Epithelial cell of esophagus (primary cell): ENCODE measurements around the gene ULK4.
A peak's percentile ranks its signal among the peaks of the same experiment; 100 is the strongest.

Source experiments
- DNase-seq: peaks from one replicate; pipeline ENCODE4 v3.0.0; 2010; ENCODE audit warnings: low read depth
- H3K4me3 ChIP-seq: 2 replicates; pipeline ENCODE4 v1.5.1; 2011; ENCODE audit warnings: mild to moderate bottlenecking, low read length, control low read depth
- CTCF ChIP-seq: IDR thresholded peaks from 2 replicates; pipeline ENCODE4 v1.5.1; 2011; ENCODE audit warnings: low read depth, mild to moderate bottlenecking, low read length, control low read depth, inconsistent platforms; ENCODE audit not compliant: insufficient read depth; ENCODE audit errors: missing control alignments

The ULK4 gene

DNA sequence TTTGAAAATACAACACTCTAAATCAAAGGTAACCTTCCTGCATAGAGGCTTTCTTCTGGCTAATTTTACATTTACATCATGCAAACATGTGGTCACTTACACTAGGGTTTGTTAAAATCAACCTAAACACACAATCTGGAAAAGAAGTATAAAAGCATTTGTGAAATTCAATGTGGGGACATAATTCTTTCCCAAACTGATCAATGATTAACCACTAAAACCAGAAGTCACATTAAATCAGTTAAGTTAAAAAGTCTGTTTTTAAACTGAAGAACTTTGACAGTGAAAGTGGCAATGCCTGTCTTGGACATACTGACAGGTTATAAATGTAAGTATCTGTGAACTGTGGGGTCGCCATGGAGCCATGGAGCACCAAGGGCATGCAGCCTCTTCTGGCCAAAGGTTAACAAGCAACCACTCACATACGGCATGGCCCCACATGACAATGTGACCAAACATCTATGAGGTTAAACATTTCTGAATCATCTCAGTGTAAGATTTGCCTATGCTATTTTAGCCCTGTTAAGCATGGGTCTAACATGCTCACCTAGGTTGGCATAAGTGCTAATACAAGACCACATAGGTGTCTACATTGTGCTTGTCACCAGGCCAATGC lies 484.4 kb downstream of the ULK4 start:
- TF ChIP-seq CTCF: no peak
- DNase-seq: no peak
- H3K4me3 ChIP-seq: no peak overlapping the region

- TF ChIP-seq CTCF: no peak
- DNase-seq: no peak
- H3K4me3 ChIP-seq: no peak overlapping the region
Observed at GRCh38 chr3:41469083-41469482, 492.8 kb downstream of the ULK4 start.

- no peak for TF ChIP-seq CTCF
- no peak overlapping the region for H3K4me3 ChIP-seq
- DNase-seq: no peak
Observed at GRCh38 chr3:41467481-41467880, 494.4 kb downstream of the ULK4 start.

DNA sequence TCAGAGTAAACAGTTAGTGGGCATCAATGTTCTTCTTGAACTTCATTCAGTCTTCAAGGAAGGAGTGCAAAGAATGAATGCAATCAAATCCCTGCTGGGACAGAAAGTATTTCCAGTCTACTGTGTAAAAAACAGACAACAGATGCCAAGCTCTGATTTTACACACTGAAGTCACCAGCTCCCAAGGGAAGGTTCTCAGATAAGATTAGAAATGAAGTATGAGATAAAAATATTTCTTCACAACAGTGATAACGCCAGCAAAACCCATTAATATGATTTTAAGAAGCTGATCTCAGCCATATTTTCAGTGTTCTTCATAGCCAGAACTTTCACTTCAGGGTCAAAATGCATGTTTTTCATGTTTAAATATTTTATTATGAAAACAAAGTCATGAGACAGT lies 497.0 kb downstream of the ULK4 start:
- H3K4me3 ChIP-seq: no peak overlapping the region
- no peak for TF ChIP-seq CTCF
- no peak for DNase-seq

GRCh38 chr3:41464401-41464800 lies 497.5 kb downstream of the ULK4 start:
- peak; percentile 50 for DNase-seq
- H3K4me3 ChIP-seq: no peak overlapping the region
- no peak for TF ChIP-seq CTCF

DNA sequence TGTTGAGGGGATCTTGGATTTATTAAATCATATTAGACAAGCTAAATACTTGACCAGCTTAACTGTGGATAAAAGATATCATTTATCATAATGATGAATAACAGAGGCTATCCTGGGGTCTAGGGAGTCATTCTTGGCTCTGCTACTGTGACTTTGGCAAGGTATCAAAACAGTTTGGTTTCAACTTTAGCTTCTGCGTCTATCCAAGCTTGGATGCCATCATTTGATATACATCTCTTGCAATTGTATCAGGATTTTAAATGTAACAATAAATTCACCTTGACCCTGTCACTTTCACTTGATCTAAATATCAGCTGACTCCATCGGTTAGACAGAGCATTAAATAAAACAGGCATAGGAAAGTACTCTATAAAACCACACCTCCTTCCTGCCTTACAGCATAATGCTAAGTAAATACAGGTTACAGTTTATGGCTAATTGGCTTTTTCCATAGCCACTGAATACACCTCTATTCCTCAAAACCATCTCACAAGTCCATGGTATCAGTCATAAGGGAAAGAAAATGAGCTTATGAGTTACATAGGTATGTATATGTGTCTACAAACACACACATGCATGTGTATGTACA lies 499.7 kb downstream of the ULK4 start:
- H3K4me3 ChIP-seq: no peak overlapping the region
- no peak for DNase-seq
- no peak for TF ChIP-seq CTCF

DNA sequence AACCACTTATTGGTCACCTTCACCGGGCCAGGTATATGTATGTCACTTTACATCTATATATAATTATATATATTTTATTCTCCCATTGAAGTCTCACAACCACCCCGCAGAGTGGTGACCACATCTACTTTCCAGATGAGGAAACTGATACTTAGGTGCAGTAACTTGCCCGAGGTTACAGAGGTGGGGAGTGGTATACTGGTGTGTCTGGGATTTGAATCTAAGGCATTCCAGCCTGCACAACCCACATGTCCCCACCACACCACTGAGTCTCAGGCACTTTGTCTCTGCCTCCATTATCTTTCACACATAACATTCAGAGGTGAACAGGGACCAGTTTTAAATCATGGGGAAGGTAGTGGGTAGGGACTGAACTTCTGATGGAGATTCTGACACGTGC lies 501.2 kb downstream of the ULK4 start:
- no peak for TF ChIP-seq CTCF
- DNase-seq: no peak
- H3K4me3 ChIP-seq: no peak overlapping the region
